CD4-positive, alpha-beta T cell treated with Interferon alpha-2 for 1 hour (primary cell): Measurements from ENCODE around the gene KRTAP9-9.
"Not testable (repeated sequence)": the region's sequence is repeated elsewhere in the genome, so short reads cannot be mapped to it uniquely, and the experiment has no call there.

ENCODE experiments used
- DNase-seq, 2 donors: peaks; one replicate each; pipeline ENCODE4 v3.0.0-alpha.2; 2020 to 2022

The KRTAP9-9 gene

GRCh38 chr17:41255381-41256290 is at the start of gene KRTAP9-9:
Gene KRTAP9-9, plus strand, starts transcription at chr17:41255384.
- DNase-seq = not testable (repeated sequence)

- no peak for DNase-seq
These were observed 43.2 kb upstream of the KRTAP9-9 start for GRCh38 chr17:41211845-41212466.

GRCh38 chr17:41212524-41213169 is 42.5 kb upstream of the KRTAP9-9 start:
- DNase-seq = no peak

GRCh38 chr17:41215681-41216080 is 39.5 kb upstream of the KRTAP9-9 start:
- no peak for DNase-seq

GRCh38 chr17:41223821-41224220 is 31.4 kb upstream of the KRTAP9-9 start:
- DNase-seq = no peak

GRCh38 chr17:41226051-41226450 is 29.1 kb upstream of the KRTAP9-9 start:
- no peak for DNase-seq

- not testable (repeated sequence) for DNase-seq
These were observed 28.5 kb upstream of the KRTAP9-9 start, which contains the start of gene KRTAP9-2 for GRCh38 chr17:41226598-41227095. Gene KRTAP9-2, plus strand, starts transcription at chr17:41226648. Its CDS starts 7 bp downstream, at chr17:41226655.

GRCh38 chr17:41230094-41230493 is 25.1 kb upstream of the KRTAP9-9 start:
- no peak for DNase-seq

- no peak for DNase-seq
These were observed 23.5 kb upstream of the KRTAP9-9 start for GRCh38 chr17:41231731-41232130.

GRCh38 chr17:41232399-41233105 is 22.6 kb upstream of the KRTAP9-9 start, which contains the start of gene KRTAP9-3:
Gene KRTAP9-3, plus strand, starts transcription at chr17:41232449. Its CDS starts 53 bp downstream, at chr17:41232502.
- not testable (repeated sequence) for DNase-seq

GRCh38 chr17:41237116-41237515 is 18.1 kb upstream of the KRTAP9-9 start:
- DNase-seq = not testable (repeated sequence)

- DNase-seq = not testable (repeated sequence)
These were observed 17.2 kb upstream of the KRTAP9-9 start, which contains the start of gene KRTAP9-8 for GRCh38 chr17:41237949-41238437. Gene KRTAP9-8, plus strand, starts transcription at chr17:41237999. Its CDS starts 53 bp downstream, at chr17:41238052.

- DNase-seq = not testable (repeated sequence)
These were observed 8.0 kb upstream of the KRTAP9-9 start for GRCh38 chr17:41246995-41247787.

- DNase-seq = not testable (repeated sequence)
These were observed 5.4 kb upstream of the KRTAP9-9 start, which contains the start of gene KRTAP9-4 for GRCh38 chr17:41249637-41250240. Gene KRTAP9-4, plus strand, starts transcription at chr17:41249687. Its CDS starts 34 bp downstream, at chr17:41249721.

GRCh38 chr17:41251261-41251660 is 3.9 kb upstream of the KRTAP9-9 start:
- DNase-seq = no peak

GRCh38 chr17:41254861-41255260 is 323 bp upstream of the KRTAP9-9 start:
- DNase-seq = no peak

- no peak for DNase-seq
These were observed 1.1 kb downstream of the KRTAP9-9 start for GRCh38 chr17:41256291-41256685.

- no peak for DNase-seq
These were observed 3.2 kb downstream of the KRTAP9-9 start for GRCh38 chr17:41258406-41258805.

GRCh38 chr17:41263212-41263611 is 8.0 kb downstream of the KRTAP9-9 start:
- no peak for DNase-seq

- no peak for DNase-seq
These were observed 9.4 kb downstream of the KRTAP9-9 start for GRCh38 chr17:41264599-41264998.

GRCh38 chr17:41265078-41265477 is 9.9 kb downstream of the KRTAP9-9 start, which contains the start of gene KRTAP9-6:
Gene KRTAP9-6, plus strand, starts transcription at chr17:41265378. Its CDS starts 0 bp downstream, at chr17:41265378.
- DNase-seq = no peak
